ENCODE results near the gene STS.

DNA sequence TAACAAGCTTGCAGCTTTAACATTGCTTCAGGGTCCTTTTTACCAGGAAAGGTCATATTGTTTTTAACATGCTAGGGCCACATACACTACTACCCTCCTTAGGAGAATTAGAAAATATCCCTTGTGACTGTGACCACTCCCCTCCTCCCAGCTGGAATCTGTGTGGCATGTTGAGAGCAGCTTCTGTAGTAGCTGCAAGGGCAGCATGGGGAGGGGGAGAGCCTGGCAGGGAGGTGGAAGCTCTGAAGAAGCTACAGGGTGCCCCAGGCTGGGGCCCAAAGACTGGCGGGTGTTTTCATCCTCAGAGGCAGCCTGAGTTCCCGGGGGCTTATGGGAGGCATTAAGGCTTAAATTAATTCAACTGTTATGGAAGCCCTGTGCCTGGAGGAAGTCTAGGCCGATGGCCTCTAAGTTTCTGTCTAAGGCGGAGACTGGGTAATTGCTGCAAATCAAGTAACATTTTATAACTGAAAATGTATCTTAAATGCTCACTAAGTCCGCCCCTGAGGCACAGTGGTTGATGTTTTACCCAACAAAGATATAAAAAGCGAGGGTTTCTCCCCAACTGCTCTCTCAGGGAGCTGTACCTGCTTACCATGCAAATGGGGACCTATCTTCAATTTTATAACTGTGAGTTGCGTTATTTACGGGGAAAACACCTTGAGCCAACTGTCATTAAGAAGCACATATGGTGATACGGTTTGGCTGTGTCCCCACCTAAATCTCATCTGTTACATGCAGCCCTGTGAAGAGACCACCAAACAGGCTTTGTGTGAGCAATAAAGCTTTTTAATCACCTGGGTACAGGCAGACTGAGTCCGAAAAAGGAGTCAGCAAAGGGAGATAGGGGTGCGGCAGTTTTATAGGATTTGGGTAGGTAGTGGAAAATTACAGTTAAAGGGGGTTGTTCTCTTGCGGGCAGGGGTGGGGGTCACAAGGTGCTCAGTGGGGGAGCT, 37.4 kb upstream of the STS start:
- TF ChIP-seq, protein P1, sequence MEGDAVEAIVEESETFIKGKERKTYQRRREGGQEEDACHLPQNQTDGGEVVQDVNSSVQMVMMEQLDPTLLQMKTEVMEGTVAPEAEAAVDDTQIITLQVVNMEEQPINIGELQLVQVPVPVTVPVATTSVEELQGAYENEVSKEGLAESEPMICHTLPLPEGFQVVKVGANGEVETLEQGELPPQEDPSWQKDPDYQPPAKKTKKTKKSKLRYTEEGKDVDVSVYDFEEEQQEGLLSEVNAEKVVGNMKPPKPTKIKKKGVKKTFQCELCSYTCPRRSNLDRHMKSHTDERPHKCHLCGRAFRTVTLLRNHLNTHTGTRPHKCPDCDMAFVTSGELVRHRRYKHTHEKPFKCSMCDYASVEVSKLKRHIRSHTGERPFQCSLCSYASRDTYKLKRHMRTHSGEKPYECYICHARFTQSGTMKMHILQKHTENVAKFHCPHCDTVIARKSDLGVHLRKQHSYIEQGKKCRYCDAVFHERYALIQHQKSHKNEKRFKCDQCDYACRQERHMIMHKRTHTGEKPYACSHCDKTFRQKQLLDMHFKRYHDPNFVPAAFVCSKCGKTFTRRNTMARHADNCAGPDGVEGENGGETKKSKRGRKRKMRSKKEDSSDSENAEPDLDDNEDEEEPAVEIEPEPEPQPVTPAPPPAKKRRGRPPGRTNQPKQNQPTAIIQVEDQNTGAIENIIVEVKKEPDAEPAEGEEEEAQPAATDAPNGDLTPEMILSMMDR (IDR thresholded peaks at IDR 0.05) = no peak
- no peak for TF ChIP-seq EZH2phosphoT487 (IDR thresholded peaks at IDR 0.05)

All from neural progenitor cell (in vitro differentiated cells).